Chondrocyte (in vitro differentiated cells): Measurements from ENCODE around the gene MTHFD2. TPM values are rescaled to one million over a fixed set of nuclear protein-coding genes. Genes with fewer than 3 reads are reported as not detected.
"Not testable (repeated sequence)": the region's sequence is repeated elsewhere in the genome, so short reads cannot be mapped to it uniquely, and the experiment has no call there.

Experiments
- DNase-seq: peaks from one replicate; pipeline ENCODE4 v3.0.0; 2021; ENCODE audit warnings: mixed read lengths, low spot score
- H3K27ac Mint-ChIP-seq: one replicate; pipeline ENCODE4 v1.8.0; 2021; ENCODE audit warnings: mild to moderate bottlenecking, moderate library complexity, mixed read lengths; ENCODE audit not compliant: unreplicated experiment
- H3K27me3 Mint-ChIP-seq: 2 replicates; pipeline ENCODE4 v1.8.0; 2021; ENCODE audit warnings: low read depth, mixed read lengths
- H3K36me3 Mint-ChIP-seq: 2 replicates; pipeline ENCODE4 v1.8.0; 2021; ENCODE audit warnings: low read depth, mixed read lengths
- H3K4me1 Mint-ChIP-seq: 2 replicates; pipeline ENCODE4 v1.8.0; 2021; ENCODE audit warnings: low read depth, mild to moderate bottlenecking, mixed read lengths
- H3K4me3 Mint-ChIP-seq: one replicate; pipeline ENCODE4 v1.8.0; 2021; ENCODE audit warnings: mild to moderate bottlenecking, moderate library complexity, mixed read lengths; ENCODE audit not compliant: unreplicated experiment
- H3K9me3 Mint-ChIP-seq: 2 replicates; pipeline ENCODE4 v1.8.0; 2021; ENCODE audit warnings: low read depth, mixed read lengths
- total RNA-seq: library from RNA; stranded (reverse); gene quantifications from 3 replicates; pipeline ENCODE4 v1.2.1, GENCODE V29; 2021
- TF ChIP-seq, protein P1 (sequence below): fragments of 200-600 bp; sonication (generic); IDR thresholded peaks from 2 replicates; pipeline ENCODE4 v1.5.0; 2021; ENCODE audit warnings: antibody characterized with exemption, mild to moderate bottlenecking, moderate library complexity

Gene MTHFD2
- total RNA-seq, 1 donor from 2014 or later: 363 TPM

DNA sequence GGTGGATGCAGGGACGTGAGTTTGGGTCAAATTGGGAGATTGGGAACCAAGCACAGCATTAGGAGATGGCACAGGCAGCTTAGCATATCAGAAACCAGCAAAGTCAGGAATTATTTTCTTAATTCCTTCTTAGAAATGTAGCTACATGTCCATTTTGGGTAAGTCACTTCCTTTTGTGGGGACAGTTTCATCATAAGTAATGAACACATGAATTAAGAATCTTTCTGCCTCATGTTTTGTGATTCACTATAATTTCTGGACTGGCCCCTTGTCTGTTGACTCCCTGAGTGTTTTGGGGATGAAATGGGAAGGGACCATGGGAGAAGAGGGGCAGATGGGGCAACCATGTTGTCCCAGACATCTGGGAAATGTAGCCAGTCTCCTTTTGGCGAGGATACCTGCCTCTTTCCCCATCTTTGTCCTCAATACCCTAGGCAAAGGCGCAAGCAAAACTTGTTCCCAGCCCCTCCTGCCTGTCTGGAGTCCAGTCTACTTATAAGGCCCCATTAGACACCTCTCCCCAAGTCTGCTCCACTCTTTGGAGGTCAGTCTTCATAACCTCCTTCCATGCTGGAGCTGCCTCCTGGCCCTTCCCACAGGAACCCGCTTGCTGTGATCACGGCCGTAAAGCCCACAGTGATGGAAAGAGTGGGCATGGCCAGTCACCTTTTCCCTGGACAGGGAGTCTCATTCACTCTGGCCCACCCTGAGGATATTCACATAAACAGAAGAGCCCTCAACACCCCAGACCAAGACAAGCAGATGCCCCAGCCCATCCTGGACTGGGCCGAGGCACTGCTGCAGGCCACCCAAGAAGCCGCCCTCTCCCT is 25.7 kb downstream of the MTHFD2 start:
- no peak for DNase-seq
- peak overlapping the region; percentile 80 for H3K27ac Mint-ChIP-seq
- H3K9me3 Mint-ChIP-seq: no peaks in the 10 kb centered on the region
- peaks cover 33% of the 10 kb centered on the region for H3K4me1 Mint-ChIP-seq
- peaks cover 13% of the 10 kb centered on the region for H3K36me3 Mint-ChIP-seq
- TF ChIP-seq, protein P1, sequence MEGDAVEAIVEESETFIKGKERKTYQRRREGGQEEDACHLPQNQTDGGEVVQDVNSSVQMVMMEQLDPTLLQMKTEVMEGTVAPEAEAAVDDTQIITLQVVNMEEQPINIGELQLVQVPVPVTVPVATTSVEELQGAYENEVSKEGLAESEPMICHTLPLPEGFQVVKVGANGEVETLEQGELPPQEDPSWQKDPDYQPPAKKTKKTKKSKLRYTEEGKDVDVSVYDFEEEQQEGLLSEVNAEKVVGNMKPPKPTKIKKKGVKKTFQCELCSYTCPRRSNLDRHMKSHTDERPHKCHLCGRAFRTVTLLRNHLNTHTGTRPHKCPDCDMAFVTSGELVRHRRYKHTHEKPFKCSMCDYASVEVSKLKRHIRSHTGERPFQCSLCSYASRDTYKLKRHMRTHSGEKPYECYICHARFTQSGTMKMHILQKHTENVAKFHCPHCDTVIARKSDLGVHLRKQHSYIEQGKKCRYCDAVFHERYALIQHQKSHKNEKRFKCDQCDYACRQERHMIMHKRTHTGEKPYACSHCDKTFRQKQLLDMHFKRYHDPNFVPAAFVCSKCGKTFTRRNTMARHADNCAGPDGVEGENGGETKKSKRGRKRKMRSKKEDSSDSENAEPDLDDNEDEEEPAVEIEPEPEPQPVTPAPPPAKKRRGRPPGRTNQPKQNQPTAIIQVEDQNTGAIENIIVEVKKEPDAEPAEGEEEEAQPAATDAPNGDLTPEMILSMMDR: no peak
- no peak overlapping the region for H3K4me3 Mint-ChIP-seq
- H3K27me3 Mint-ChIP-seq: no peaks in the 10 kb centered on the region

DNA sequence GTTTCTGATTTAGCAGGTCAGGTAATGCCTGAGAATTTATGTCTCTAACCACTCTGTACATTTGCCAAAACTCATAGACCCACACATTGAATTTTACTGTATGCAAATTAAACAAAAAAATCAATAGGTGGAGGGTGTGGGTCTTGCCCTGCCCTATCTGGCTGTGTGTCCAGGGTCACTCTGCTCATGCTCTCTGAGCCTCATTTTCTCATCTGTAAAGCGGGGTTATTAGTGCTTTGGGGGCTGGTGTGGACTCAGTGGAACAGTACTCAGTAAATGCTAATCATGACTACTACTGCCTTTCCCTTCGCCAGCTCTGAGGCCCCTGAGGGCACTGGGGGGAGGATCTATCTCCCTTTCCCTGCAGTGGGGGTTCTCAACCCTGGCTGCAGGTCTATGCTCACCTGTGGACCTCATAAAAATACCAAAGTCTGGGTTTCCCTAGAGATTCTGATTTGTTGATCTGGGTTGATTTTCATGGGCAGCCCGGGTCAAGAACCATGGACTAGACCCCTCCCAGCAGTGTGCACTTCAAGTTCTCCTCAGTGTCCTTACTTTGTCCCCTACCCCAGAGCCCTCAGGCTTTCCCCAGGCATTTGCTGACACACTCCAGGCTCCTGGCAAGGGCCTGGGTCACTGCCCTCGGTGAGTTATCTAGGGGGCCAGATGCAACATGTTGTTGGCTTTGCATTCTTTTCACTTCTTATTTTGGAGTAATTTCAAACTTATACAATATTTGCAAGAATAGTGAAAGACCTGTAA is 27.5 kb downstream of the MTHFD2 start:
- no peak for DNase-seq
- H3K36me3 Mint-ChIP-seq: peaks cover 5% of the 10 kb centered on the region

GRCh38 chr2:74226648-74227213 is 28.3 kb downstream of the MTHFD2 start:
- peak overlapping the region; percentile 67 for H3K27ac Mint-ChIP-seq
- no peaks in the 10 kb centered on the region for H3K9me3 Mint-ChIP-seq
- no peaks in the 10 kb centered on the region for H3K36me3 Mint-ChIP-seq
- peaks cover 33% of the 10 kb centered on the region for H3K4me1 Mint-ChIP-seq
- no peak overlapping the region for H3K4me3 Mint-ChIP-seq
- TF ChIP-seq, protein P1: no peak
- no peaks in the 10 kb centered on the region for H3K27me3 Mint-ChIP-seq
- DNase-seq: peak; percentile 77

More for the DNA sequence above, 27.5 kb downstream of the MTHFD2 start:
- Mint-ChIP-seq H3K9me3 (no peaks in the 10 kb centered on the region), H3K27ac (peak overlapping the region; percentile 67), H3K27me3 (no peaks in the 10 kb centered on the region), H3K4me1 (peaks cover 33% of the 10 kb centered on the region), H3K4me3 (no peak overlapping the region)
- TF ChIP-seq, protein P1: no peak

DNA sequence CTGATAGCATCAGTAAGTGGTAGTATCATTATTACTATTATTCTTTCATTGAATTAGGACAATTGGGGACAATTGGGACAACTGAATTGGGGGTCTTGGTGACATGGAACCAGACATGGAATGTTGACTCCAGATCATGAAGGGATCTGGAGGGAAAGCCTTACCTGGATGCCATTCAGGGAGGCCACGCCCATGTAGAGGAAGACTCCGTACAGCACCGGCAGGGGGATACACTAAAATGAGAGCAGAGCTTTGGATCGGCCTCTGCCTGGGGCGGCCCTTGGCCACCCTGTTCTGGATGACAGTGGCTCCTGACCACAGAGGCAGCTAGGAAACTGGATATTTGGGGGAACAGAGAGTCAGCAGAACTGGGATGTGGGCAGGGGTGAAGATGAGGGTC is 29.2 kb downstream of the MTHFD2 start:
- Mint-ChIP-seq H3K36me3 (no peaks in the 10 kb centered on the region), H3K27ac (peak overlapping the region; percentile 49), H3K4me1 (peaks cover 31% of the 10 kb centered on the region), H3K27me3 (no peaks in the 10 kb centered on the region), H3K9me3 (no peaks in the 10 kb centered on the region), H3K4me3 (no peak overlapping the region)
- TF ChIP-seq, protein P1: no peak
- DNase-seq: peak; percentile 50

DNA sequence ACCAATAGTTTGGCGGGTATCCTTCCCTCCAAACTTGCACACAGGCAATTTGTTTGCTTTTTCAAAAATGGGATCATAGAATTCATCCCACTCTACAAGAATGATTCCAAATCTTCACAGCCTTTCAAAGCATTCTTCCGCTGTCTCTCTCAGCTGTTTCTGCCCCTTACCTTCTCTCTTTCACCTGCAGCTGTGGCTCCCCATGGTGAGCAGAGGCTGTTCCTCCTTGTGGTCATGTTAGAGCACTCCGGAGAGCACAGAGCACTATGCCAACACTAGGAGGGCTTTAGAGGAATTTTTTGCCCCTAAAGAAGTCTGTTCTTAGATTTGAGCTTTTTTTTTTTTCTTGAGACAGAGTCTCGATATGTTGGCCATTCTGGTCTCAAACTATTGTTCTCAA is 30.4 kb downstream of the MTHFD2 start:
- H3K27me3 Mint-ChIP-seq: no peaks in the 10 kb centered on the region
- TF ChIP-seq, protein P1: no peak
- H3K9me3 Mint-ChIP-seq: no peaks in the 10 kb centered on the region

DNA sequence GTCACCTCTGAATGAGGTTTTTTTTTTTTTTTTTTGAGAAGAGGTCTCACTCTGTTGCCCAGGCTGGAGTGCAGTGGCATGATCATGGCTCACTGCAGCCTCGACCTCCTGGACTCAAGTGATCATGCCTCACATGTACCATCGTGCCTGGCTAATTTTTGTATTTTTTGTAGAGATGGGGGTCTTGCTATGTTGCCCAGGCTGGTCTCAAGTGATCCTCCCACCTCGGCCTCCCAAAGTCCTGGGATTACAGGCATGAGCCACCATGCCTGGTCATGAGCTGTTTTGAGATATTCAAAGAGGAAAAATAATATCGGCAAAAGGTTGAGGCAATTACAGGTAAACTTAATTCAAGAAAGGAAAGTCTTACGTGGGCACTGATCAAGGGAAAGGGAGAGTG is 31.4 kb downstream of the MTHFD2 start:
- H3K9me3 Mint-ChIP-seq, H3K27me3 Mint-ChIP-seq, DNase-seq, H3K27ac Mint-ChIP-seq, H3K4me3 Mint-ChIP-seq, H3K36me3 Mint-ChIP-seq: not testable (repeated sequence)
- peaks cover 16% of the 10 kb centered on the region for H3K4me1 Mint-ChIP-seq

More for the DNA sequence above, 30.4 kb downstream of the MTHFD2 start:
- no peak for DNase-seq
- H3K4me3 Mint-ChIP-seq: no peak overlapping the region
- peaks cover 26% of the 10 kb centered on the region for H3K4me1 Mint-ChIP-seq
- H3K36me3 Mint-ChIP-seq: no peaks in the 10 kb centered on the region
- no peak overlapping the region for H3K27ac Mint-ChIP-seq
